HG02798 (cell line): Measurements from ENCODE around the gene TFF1.

ENCODE experiments used
- ATAC-seq: cut with Tn5 transposase; IDR thresholded peaks from one replicate; pipeline ENCODE4 v1.9.1; 2021; ENCODE audit warnings: mild to moderate bottlenecking; ENCODE audit not compliant: unreplicated experiment, poor library complexity

TFF1 gene

GRCh38 chr21:42400525-42400924 lies 34.2 kb upstream of the TFF1 start:
- no peak for ATAC-seq

GRCh38 chr21:42398436-42399028 lies 32.2 kb upstream of the TFF1 start:
- ATAC-seq = no peak

- no peak for ATAC-seq
Measured at GRCh38 chr21:42397746-42398394, 31.5 kb upstream of the TFF1 start.

- ATAC-seq = no peak
Measured at GRCh38 chr21:42396799-42397745, 30.7 kb upstream of the TFF1 start.

- ATAC-seq = no peak
Measured at GRCh38 chr21:42395905-42396651, 29.7 kb upstream of the TFF1 start, which contains the start of gene TMPRSS3. Gene TMPRSS3, minus strand, starts transcription at chr21:42396052. Its CDS starts 635 bp downstream, at chr21:42395417.

- ATAC-seq = no peak
Measured at GRCh38 chr21:42395302-42395701, 29.0 kb upstream of the TFF1 start.

- ATAC-seq = no peak
Measured at GRCh38 chr21:42393443-42393950, 27.2 kb upstream of the TFF1 start.

GRCh38 chr21:42392731-42393442 lies 26.6 kb upstream of the TFF1 start:
- ATAC-seq = peak; percentile 69

- no peak for ATAC-seq
Measured at GRCh38 chr21:42391297-42391696, 25.0 kb upstream of the TFF1 start.

- ATAC-seq = no peak
Measured at GRCh38 chr21:42390696-42391095, 24.4 kb upstream of the TFF1 start.

GRCh38 chr21:42390193-42390592 lies 23.9 kb upstream of the TFF1 start:
- ATAC-seq = no peak

- ATAC-seq = no peak
Measured at GRCh38 chr21:42389449-42389835, 23.1 kb upstream of the TFF1 start.

GRCh38 chr21:42388740-42389448 lies 22.6 kb upstream of the TFF1 start:
- no peak for ATAC-seq

- ATAC-seq = no peak
Measured at GRCh38 chr21:42387843-42388340, 21.6 kb upstream of the TFF1 start.

GRCh38 chr21:42387164-42387563 lies 20.8 kb upstream of the TFF1 start:
- no peak for ATAC-seq

- no peak for ATAC-seq
Measured at GRCh38 chr21:42386034-42386591, 19.8 kb upstream of the TFF1 start.

- no peak for ATAC-seq
Measured at GRCh38 chr21:42385619-42386018, 19.3 kb upstream of the TFF1 start.

- no peak for ATAC-seq
Measured at GRCh38 chr21:42384989-42385388, 18.7 kb upstream of the TFF1 start.
